GM18499 (cell line): ENCODE measurements around the gene NR1I3.

ENCODE experiments used
- ATAC-seq: cut with Tn5 transposase; IDR thresholded peaks from one replicate; pipeline ENCODE4 v1.9.1; 2021; ENCODE audit warnings: moderate number of reproducible peaks; ENCODE audit not compliant: insufficient read depth, unreplicated experiment

NR1I3 gene

GRCh38 chr1:161220002-161220401 lies 18.0 kb downstream of the NR1I3 start:
- no peak for ATAC-seq

DNA sequence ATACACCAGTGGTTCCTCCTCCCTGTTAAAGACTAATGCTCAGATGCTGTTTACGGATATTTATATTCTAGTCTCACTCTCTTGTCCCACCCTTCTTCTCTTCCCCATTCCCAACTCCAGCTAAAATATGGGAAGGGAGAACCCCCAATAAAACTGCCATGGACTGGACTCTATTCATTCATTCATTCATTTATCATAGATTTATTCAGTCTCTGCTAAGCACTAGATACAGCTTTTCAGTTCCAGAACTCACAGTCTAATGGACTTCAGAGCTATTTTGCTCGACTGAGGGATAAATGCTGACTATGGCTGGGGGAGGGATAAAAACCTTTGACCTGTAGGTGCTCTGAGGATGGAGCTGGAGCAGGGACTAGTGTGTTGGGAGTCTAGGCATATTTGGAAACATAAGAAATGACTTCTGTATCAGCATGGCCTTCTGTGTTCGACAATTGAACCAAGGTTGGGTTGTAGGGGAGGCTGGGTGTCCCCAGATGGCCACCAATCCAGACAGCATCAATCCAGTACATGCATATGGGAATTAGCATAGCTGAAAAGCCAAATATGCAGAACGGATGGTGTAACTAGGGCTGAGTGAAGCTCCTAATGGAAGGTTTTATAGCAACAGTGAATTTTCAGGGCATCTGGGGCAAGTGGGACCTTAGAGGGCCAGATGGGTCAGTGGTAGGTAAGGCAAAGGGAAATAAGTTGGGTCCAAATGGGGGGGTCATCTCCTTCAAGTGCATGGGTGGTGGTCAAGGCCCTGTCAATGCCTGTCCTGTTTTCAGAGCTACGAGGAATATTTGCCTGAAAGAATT lies 18.7 kb downstream of the NR1I3 start:
- ATAC-seq: no peak

GRCh38 chr1:161218301-161219077 lies 19.5 kb downstream of the NR1I3 start:
- ATAC-seq: no peak

- ATAC-seq: no peak
Observed at GRCh38 chr1:161217831-161218230, 20.2 kb downstream of the NR1I3 start.

GRCh38 chr1:161216945-161217712 lies 20.9 kb downstream of the NR1I3 start:
- ATAC-seq: peak; percentile 84

GRCh38 chr1:161215076-161215475 lies 22.9 kb downstream of the NR1I3 start, which contains the start of gene FCER1G:
TSS of gene FCER1G (plus strand) at chr1:161215295. CDS start at chr1:161215322, 27 bp downstream.
- no peak for ATAC-seq

DNA sequence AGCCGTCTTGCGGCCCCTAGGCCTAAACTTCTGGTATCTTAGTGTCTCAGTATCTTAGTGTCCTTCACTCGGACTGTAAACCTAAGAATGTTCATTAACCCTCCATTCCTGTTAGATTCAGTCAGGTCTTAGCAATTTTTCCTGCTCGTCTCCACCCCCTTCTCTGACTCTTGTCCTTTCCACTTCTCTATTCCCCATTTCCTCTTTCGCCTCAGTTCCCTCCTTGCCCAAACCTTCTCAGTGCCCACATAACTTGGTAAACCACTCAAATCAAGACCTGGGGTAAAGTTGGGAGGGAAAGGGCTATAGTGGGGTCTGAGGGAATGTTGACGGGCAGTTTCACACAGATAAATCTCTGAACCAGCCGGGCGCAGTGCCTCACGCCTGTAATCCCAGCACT lies 23.6 kb downstream of the NR1I3 start:
- no peak for ATAC-seq

DNA sequence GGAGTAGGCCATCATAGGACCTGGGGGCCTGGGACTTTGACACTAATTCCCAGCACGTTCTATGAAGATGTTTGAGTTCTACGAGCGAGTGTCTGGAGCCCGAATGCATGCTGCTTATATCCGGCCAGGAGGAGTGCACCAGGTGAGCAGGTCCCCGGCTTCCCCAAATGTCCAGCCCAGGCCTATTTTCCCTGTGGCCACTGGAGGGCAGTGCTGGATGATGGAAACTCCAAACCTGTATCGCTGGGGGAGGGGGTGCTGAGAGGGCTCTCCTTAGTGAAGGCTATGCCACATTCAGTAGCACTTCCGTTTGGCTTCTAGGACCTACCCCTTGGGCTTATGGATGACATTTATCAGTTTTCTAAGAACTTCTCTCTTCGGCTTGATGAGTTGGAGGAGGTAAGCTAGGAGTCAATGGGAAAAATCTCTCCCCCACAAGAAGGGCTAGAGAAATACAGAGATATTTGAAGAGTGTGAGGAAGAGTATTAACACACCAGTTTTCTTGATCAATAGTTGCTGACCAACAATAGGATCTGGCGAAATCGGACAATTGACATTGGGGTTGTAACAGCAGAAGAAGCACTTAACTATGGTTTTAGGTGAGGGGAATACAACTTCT lies 28.1 kb downstream of the NR1I3 start:
- ATAC-seq: no peak

GRCh38 chr1:161207173-161207572 lies 30.8 kb downstream of the NR1I3 start:
- ATAC-seq: no peak

GRCh38 chr1:161206411-161207140 lies 31.4 kb downstream of the NR1I3 start:
- ATAC-seq: no peak

DNA sequence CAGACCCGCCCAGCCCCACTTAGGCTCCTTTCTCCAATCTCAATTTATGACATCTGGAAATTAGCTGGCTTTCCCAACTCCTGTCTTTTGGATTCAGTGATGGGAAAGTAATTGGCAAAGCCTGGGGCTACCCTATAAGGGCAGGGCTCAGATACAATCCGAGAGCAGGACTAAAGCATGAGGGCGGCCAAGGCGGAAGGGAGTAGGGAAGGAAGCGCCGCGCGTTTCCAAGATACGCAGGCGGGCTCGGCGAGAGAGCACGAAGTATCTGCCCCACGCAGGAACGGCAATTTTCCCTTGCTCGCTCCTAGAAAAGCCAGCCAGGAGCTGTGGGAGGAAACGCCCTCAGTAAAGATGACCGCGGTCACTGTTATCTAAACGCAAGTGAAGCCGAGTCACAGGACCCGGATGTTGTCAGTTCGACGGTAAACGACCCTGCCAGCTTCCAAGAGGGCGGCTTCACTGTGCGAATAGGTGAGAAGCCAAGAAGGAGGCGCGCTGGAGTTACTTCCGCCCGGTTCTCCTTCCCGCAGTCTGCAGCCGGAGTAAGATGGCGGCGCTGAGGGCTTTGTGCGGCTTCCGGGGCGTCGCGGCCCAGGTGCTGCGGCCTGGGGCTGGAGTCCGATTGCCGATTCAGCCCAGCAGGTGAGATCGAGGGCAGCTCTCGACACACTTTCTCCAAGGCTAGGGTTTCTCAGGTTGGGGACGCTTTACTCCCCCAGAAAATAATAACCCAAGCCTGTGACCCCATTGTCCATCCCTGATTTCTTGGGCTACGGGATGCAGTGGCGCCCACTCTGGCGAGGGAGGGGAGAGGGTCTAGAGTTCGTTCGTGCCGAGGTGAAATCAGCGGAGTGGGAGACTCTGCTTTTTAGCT lies 35.9 kb downstream of the NR1I3 start, which contains the start of gene NDUFS2:
Gene NDUFS2 (plus strand): TSS at position 532 of the 877 bp plus-strand sequence. CDS start 19 bp downstream, at position 551.
- peak; percentile 89 for ATAC-seq

GRCh38 chr1:161200992-161201835 lies 36.8 kb downstream of the NR1I3 start:
- no peak for ATAC-seq

GRCh38 chr1:161200421-161200991 lies 37.5 kb downstream of the NR1I3 start:
- ATAC-seq: no peak

GRCh38 chr1:161199506-161200139 lies 38.4 kb downstream of the NR1I3 start:
- ATAC-seq: no peak

- no peak for ATAC-seq
Observed at GRCh38 chr1:161198897-161199431, 39.0 kb downstream of the NR1I3 start, which contains the start of gene ADAMTS4. TSS of gene ADAMTS4 (minus strand) at chr1:161199054. CDS start at chr1:161198627, 427 bp downstream.

DNA sequence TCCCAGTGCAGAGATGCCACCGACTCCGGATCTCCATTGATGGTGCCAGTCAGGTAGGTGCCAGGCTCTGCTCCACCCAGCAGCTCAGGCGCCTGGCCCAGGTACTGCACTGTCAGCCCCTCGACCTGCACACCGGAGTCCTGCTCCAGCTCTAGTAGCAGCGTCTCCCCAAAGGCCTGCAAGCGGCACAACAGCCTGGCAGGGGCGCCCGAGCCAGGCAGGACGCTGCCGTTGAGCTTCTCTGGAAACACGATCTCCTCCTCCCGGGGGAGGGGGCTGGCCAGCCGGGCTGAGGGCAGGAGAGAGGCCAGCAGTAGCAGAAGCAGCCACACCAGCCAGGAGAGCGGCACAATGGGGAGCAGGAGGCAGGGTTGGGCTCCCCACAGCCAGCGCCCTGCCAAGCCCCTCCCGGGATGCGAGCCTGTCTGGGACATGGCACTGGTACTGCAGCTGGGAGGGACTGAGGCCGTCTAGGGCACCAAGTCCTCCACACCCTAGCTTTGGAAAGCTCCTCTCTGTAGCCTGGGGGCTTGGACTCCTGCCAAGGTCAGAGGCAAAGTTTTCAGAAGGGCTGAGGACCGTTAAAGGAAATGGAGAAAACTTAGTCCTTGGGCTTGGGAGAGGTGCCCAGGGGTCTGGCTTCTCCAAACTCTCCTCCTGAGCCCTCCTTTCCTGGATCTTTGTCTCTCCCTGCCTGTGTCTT lies 39.7 kb downstream of the NR1I3 start:
- ATAC-seq: no peak
